ENCODE measurements around the gene HHIPL1. TPM values are rescaled to one million over a fixed set of nuclear protein-coding genes. Genes with fewer than 3 reads are reported as not detected.

Gene HHIPL1
- 1.4 and 2.3 TPM in 2 replicates for total RNA-seq

- DNase-seq (ENCODE audit: low read depth in 2 of 2) = peak in 1 of 2 donors; percentile 28
Observed at GRCh38 chr14:99644723-99645544, at the start of gene HHIPL1. Gene HHIPL1, plus strand, starts transcription at chr14:99645129. Its CDS starts 79 bp downstream, at chr14:99645208.

DNA sequence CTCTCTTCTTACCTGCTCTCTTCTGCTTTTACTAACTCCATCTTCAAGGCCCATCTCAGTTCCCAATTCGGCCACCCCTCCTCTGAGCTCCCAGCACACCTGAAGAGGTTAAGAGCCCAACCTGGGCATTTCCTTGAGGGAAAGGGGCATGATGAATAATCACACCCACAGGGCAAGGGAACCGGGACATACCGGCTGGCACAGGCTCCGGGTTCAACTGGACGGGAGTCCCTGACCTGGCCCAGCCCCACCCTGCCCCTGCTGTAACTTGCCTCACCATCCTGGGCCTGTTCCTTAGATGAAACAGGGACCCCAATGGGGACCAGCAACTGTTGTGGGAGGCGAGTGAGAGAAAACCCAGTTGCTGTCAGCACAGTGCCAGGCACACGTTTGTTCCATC is 49.4 kb upstream of the HHIPL1 start:
- no peak for DNase-seq (ENCODE audit: low read depth in 2 of 2)

- peak in 1 of 2 donors; percentile 61 for DNase-seq (ENCODE audit: low read depth in 2 of 2)
Observed at GRCh38 chr14:99596071-99596627, 48.8 kb upstream of the HHIPL1 start.

DNA sequence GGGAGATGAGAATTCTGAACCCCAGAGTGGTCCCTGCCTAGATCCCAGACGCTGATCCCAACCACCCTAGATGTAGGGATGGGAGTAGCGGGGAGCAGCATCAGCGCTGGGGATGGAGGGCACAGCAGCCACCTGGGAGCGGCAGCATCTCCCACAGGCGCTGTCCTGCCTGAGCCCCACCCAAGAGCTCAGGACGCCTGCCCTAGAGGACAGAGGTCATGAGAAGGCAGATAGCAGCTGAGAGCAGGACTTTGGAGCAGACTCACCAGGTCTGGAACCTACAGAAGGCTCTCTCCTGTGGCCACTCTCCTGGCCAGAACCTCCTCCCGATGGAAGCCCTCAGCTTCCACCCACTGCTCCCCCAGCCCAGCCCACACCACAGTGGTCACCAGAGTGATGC is 48.2 kb upstream of the HHIPL1 start:
- no peak for DNase-seq (ENCODE audit: low read depth in 2 of 2)

- peak in 1 of 2 donors; percentile 36 for DNase-seq (ENCODE audit: low read depth in 2 of 2)
Observed at GRCh38 chr14:99597911-99598600, 46.9 kb upstream of the HHIPL1 start.

GRCh38 chr14:99598774-99599173 is 46.2 kb upstream of the HHIPL1 start:
- no peak for DNase-seq (ENCODE audit: low read depth in 2 of 2)

GRCh38 chr14:99599393-99599792 is 45.5 kb upstream of the HHIPL1 start:
- DNase-seq (ENCODE audit: low read depth in 2 of 2) = no peak

DNA sequence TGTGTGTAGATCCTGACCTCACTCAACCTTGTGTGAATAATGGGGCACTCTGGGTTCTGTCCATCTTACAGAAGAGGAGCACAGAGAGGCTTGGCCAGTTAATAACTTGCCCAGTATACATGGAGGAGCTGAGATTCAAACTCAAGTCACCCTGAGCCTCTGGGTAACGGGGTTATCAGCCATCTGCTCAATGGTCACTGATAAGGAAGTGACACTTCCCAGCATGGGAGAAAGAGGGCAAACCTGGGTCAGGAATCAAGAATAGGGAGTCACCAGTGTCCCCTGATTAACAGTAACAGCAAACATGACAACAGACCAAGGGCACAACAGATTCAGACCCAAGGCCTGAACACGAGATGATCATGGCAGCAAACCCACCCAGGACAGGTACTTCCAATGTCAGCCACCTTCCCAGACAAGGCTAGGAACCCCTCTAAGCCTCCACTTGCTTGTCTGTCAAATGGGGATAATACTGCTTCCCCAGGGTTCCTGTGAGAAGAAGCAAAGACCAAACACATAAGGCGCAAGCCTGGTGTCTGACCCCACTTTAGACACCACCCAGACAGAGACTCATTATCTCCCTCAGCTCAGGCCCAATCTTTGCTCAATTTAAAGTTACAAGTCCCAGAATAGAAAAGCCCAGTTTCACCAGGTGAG is 44.6 kb upstream of the HHIPL1 start:
- DNase-seq (ENCODE audit: low read depth in 2 of 2) = no peak

DNA sequence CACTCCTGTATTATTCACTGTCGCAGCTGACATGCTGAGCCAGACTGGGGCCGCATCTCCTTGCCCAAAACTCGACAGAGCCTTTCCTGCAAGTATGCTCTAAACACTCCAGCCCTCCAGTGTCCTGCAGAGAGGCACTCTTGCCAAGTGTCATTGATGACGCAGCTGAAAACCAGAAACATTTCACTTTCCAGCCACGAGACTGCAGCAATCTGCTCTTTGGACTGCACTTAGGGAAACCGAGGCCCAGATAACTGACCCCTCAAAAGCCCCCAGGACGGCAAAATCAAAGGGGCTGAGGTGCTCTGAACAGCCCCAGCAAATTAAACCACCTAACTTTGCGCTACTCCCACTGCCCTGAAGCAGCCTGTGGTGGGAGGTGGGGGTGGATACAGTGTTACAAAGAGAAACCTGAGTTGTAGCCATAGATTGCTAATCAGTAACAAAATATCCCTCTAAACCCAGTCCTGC is 43.5 kb upstream of the HHIPL1 start:
- no peak for DNase-seq (ENCODE audit: low read depth in 2 of 2)

- DNase-seq (ENCODE audit: low read depth in 2 of 2) = peak in 1 of 2 donors; percentile 25
Observed at GRCh38 chr14:99602054-99602787, 42.7 kb upstream of the HHIPL1 start.

DNA sequence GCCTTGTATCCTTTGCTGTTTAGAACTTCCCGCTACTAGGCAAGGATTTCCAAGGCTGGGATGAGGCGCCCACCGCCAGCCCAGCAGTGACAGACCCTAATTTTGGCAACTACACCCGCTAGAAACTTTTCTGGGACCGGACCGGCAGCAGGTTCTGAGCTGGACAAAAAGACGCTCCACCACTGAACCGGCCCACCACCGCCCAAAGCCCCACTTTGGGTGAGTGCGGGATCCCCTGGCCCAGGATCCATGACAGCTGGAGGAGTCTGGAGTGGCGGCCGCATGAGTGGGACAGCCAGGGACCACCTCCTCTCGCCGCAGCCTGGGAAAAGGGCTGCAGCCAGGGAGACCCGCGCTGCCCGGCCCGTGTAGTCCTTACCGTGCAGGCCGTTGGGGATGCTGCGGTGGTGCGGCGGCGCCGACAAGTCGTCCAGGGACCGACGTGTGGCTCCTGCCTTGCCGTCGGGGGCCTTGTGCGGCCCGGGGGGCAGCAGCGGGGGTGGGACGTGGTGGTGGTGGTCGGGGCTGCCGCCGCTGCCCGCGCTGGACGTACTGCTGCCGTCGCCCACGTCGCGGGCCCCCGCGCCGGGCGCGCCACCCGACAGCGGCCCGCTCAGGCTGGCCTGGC is 42.0 kb upstream of the HHIPL1 start:
- no peak for DNase-seq (ENCODE audit: low read depth in 2 of 2)

GRCh38 chr14:99603471-99604277 is 41.3 kb upstream of the HHIPL1 start, which contains the start of gene CCDC85C:
Gene CCDC85C, minus strand, starts transcription at chr14:99604207. Its CDS starts 248 bp downstream, at chr14:99603959.
- peak in 1 of 2 donors; percentile 57 for DNase-seq (ENCODE audit: low read depth in 2 of 2)

DNA sequence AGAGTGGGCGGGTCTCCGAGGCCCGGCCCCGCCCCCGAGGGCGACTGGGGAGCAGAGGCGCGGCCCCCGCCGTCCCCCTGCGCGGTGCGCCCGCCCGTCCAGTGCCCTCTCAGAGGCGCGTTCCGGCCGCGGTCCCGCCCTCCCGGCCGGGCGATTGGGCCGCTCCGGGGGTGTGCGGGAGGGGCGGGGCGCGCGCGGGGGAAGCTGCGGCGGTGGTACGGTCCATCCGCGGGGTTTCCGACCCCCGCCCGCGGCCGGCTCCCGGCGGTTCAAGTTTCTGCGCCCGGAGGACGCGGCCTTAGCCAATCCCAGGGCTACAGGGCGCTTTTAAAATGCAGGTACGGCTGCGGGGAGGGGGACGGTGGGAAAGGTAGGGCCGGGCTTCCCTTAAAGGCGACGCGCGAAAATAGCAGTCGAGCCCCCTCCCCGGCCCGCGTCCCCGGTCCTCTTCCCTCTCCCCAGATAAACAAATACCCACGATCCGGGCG is 40.6 kb upstream of the HHIPL1 start:
- DNase-seq (ENCODE audit: low read depth in 2 of 2) = peak; percentile 83 to 98

DNA sequence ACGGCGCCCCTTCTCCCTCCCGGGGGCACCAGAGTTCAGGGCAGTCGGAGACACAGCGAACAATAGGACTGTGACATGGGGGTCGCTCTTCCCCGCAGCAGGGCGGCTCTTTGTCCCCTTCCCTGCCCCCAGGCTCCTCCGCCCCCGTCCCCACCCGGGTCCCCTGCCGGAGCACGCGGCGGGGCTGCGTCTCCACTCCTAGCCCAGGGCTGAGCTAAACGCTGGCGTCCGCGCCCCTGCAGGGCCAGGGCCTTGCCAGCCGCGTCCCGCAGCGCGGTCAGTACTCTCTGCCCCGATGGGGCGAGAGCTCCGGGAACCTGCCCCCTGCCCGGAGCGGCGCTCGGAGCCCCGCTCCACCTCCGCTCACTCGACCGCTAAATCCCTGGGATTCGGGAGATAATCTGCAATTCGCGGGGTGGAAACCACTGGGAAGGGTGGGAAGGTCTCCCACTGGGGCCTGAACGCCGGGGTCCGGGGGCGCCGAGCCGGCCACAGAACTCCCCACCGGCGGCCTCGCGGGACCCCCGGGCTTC is 40.1 kb upstream of the HHIPL1 start:
- peak in 1 of 2 donors; percentile 48 for DNase-seq (ENCODE audit: low read depth in 2 of 2)

DNA sequence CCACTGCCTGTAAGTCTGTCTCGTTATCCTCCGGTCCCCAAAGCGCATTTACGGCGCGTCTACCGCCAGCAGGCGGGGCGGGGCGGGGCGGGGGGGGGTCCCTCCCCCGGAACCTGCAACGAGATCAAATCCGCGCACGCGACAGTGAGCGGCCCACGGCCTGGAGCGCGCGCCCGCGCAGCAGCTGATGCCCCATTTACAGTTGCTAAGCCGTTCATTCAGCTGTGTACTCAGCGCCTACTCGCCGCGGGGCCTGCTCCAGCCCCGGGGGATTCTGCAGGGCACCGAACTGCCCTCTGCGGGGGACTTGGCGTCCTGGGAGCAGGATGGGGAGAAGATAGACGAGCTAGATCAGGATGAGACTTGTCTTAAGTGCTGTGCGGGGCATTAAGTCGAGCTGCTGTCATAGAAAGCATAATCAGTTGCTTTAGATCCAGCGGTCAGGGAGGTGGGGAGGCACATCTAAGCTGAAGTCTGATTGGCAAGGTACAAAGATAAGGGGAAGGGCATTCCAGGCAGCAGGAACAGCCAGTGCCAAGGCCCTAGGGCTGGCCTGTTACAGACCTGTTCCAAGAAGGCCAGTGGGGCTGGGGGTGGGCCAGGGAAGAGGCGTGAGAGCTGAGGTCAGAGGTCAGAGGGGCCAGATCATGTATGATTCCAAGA is 39.5 kb upstream of the HHIPL1 start:
- peak; percentile 55 to 81 for DNase-seq (ENCODE audit: low read depth in 2 of 2)

GRCh38 chr14:99606359-99606758 is 38.6 kb upstream of the HHIPL1 start:
- no peak for DNase-seq (ENCODE audit: low read depth in 2 of 2)

GRCh38 chr14:99608591-99608990 is 36.3 kb upstream of the HHIPL1 start:
- no peak for DNase-seq (ENCODE audit: low read depth in 2 of 2)
